ENCODE measurements around the gene NCAM1. TPM values are rescaled to one million over a fixed set of nuclear protein-coding genes. Genes with fewer than 3 reads are reported as not detected.

NCAM1 gene
- total RNA-seq, 1 experiment from 2014 or later = 0.22 TPM

DNA sequence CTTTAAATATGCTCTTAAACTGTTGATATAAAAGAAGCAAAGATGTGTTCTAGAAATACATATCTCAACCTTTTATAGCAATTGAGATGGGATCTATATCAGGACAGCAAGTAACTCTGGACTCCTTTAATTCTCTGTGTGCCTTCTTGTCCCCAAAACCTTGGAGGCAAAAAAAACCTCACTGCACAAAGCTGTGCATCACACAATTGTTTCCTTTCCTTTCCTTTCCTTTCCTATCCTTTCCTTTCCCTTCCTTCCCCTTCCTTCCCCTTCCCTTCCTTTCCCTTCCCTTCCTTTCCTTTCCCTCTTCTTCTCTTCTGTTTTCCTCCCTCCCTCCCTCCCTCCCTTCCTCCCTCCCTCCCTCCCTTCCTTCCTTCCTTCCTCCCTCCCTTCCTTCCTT lies 343.7 kb downstream of the NCAM1 start:
- Histone ChIP-seq H3K79me2 (ENCODE audit: insufficient read depth, low read length) (no peaks in the 10 kb centered on the region), H3K4me3 (replicated peaks in 1 of 2; ENCODE audit: low read depth in 1 of 2, low read length in 2 of 2) (no peak overlapping the region), H4K20me1 (ENCODE audit: insufficient read depth) (no peaks in the 10 kb centered on the region), H3K27me3 (ENCODE audit: insufficient read depth, low read length) (peaks cover 26% of the 10 kb centered on the region), H3K9me2 (ENCODE audit: insufficient read depth) (no peaks in the 10 kb centered on the region), H3K4me1 (ENCODE audit: control insufficient read depth in 1 of 2, insufficient read depth in 2 of 2, low read length in 2 of 2) (no peaks in the 10 kb centered on the region), H3K36me3 (ENCODE audit: control insufficient read depth in 1 of 2, insufficient read depth in 2 of 2, low read length in 2 of 2) (no peaks in the 10 kb centered on the region), H2AFZ (ENCODE audit: low read depth, low read length, poor library complexity, severe bottlenecking) (no peak overlapping the region), H3K4me2 (ENCODE audit: low read length) (no peak overlapping the region), H3K9me3 (ENCODE audit: control insufficient read depth in 1 of 2, insufficient read depth in 1 of 2, low read depth in 1 of 2, low read length in 2 of 2) (no peaks in the 10 kb centered on the region), H3K9ac (ENCODE audit: low read length) (no peak overlapping the region), H3K27ac (ENCODE audit: low read depth, low read length) (no peak overlapping the region)
- CTCF ChIA-PET = interaction anchor here (0.5 to 2.2 kb wide), 4 partner anchors 9 to 868 kb away, joined by 3 to 8 read pairs (median 6); partner anchors contain the start of gene TTC12
- intact Hi-C loops (cut with micrococcal nuclease) = loop anchor here (1.0 to 5.0 kb wide), 5 partner anchors 227 to 956 kb away; no protein-coding TSS in a partner anchor
- DNase-seq (ENCODE audit: low read depth, low spot score) (no peak), ATAC-seq (no peak)
- RAD21 ChIA-PET (ENCODE audit: low non-redundant PET in 1 of 2, low total read pairs in 2 of 2, uncharacterized antibody in 2 of 2, unreplicated experiment in 2 of 2) = no interaction called here
- POLR2A ChIA-PET = no interaction called here
- TF ChIP-seq POLR2AphosphoS5 (IDR thresholded peaks at IDR 0.05; ENCODE audit: low read depth, low read length) (no peak), CBX3 (IDR thresholded peaks at IDR 0.05; ENCODE audit: low read depth) (no peak), SRF (IDR thresholded peaks at IDR 0.05; ENCODE audit: low read depth) (no peak), SP1 (IDR thresholded peaks at IDR 0.05; ENCODE audit: low read depth) (no peak), ELF1 (IDR thresholded peaks at IDR 0.05; ENCODE audit: borderline replicate concordance, low read depth) (no peak), TCF7L2 (IDR thresholded peaks at IDR 0.05; ENCODE audit: borderline replicate concordance, extremely low read depth, insufficient read depth, insufficient read length) (no peak), CEBPB (IDR thresholded peaks at IDR 0.05; ENCODE audit: low read depth) (no peak), RAD21 (IDR thresholded peaks at IDR 0.05; ENCODE audit: low read depth) (no peak), SIN3A (IDR thresholded peaks at IDR 0.05; ENCODE audit: low read depth) (no peak), POLR2A (IDR thresholded peaks at IDR 0.05; ENCODE audit: borderline replicate concordance, extremely low read depth, insufficient read depth, insufficient read length) (no peak), EZH2 (IDR thresholded peaks at IDR 0.05) (no peak), EZH2phosphoT487 (IDR thresholded peaks at IDR 0.05; ENCODE audit: borderline replicate concordance) (no peak), ZFX (IDR thresholded peaks at IDR 0.05) (no peak)
- TF ChIP-seq, protein P1, sequence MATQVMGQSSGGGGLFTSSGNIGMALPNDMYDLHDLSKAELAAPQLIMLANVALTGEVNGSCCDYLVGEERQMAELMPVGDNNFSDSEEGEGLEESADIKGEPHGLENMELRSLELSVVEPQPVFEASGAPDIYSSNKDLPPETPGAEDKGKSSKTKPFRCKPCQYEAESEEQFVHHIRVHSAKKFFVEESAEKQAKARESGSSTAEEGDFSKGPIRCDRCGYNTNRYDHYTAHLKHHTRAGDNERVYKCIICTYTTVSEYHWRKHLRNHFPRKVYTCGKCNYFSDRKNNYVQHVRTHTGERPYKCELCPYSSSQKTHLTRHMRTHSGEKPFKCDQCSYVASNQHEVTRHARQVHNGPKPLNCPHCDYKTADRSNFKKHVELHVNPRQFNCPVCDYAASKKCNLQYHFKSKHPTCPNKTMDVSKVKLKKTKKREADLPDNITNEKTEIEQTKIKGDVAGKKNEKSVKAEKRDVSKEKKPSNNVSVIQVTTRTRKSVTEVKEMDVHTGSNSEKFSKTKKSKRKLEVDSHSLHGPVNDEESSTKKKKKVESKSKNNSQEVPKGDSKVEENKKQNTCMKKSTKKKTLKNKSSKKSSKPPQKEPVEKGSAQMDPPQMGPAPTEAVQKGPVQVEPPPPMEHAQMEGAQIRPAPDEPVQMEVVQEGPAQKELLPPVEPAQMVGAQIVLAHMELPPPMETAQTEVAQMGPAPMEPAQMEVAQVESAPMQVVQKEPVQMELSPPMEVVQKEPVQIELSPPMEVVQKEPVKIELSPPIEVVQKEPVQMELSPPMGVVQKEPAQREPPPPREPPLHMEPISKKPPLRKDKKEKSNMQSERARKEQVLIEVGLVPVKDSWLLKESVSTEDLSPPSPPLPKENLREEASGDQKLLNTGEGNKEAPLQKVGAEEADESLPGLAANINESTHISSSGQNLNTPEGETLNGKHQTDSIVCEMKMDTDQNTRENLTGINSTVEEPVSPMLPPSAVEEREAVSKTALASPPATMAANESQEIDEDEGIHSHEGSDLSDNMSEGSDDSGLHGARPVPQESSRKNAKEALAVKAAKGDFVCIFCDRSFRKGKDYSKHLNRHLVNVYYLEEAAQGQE (IDR thresholded peaks at IDR 0.05; ENCODE audit: low read depth) = no peak
- TF ChIP-seq, protein P2, sequence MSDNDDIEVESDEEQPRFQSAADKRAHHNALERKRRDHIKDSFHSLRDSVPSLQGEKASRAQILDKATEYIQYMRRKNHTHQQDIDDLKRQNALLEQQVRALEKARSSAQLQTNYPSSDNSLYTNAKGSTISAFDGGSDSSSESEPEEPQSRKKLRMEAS (IDR thresholded peaks at IDR 0.05) = no peak
- no TSS peak for BruUV-seq (replicated peaks)
